ENCODE data around the gene HIBADH. TPM values are rescaled to one million over a fixed set of nuclear protein-coding genes. Genes with fewer than 3 reads are reported as not detected.
A peak's percentile ranks its signal among the peaks of the same experiment; 100 is the strongest.

Gene HIBADH
- total RNA-seq, 1 experiment from 2014 or later = 51.5 TPM

- Mint-ChIP-seq H3K27ac (ENCODE audit: low read depth, unreplicated experiment) (no peak overlapping the region), H3K36me3 (ENCODE audit: insufficient read depth, unreplicated experiment) (no peaks in the 10 kb centered on the region), H3K4me3 (ENCODE audit: unreplicated experiment) (no peak overlapping the region), H3K9me3 (ENCODE audit: unreplicated experiment) (no peaks in the 10 kb centered on the region), H3K27me3 (ENCODE audit: insufficient read depth, unreplicated experiment) (no peaks in the 10 kb centered on the region), H3K4me1 (ENCODE audit: insufficient read depth, unreplicated experiment) (peaks cover 11% of the 10 kb centered on the region)
- intact Hi-C loops (cut with micrococcal nuclease) = no loop called here
- ChIA-PET CTCF (interaction anchor here (2.1 to 2.4 kb wide), 2 partner anchors 57 to 340 kb away, joined by 9 to 12 read pairs; no protein-coding TSS in a partner anchor), POLR2A (no interaction called here)
- TF ChIP-seq CTCF (IDR thresholded peaks at IDR 0.05; ENCODE audit: unreplicated experiment) = no peak
- no TSS peak for BruUV-seq (replicated peaks)
- DNase-seq (ENCODE audit: unreplicated experiment) = no peak
Measured at GRCh38 chr7:27549606-27550005, 113.1 kb downstream of the HIBADH start.

- ChIA-PET POLR2A (interaction anchor here (0.6 kb wide), 1 partner anchor 22 kb away, joined by 4 read pairs; no protein-coding TSS in a partner anchor), CTCF (interaction anchor here (0.5 kb wide), 1 partner anchor 208 kb away, joined by 3 read pairs; no protein-coding TSS in a partner anchor)
- H3K4me1 Mint-ChIP-seq (ENCODE audit: insufficient read depth, unreplicated experiment) = peaks cover 11% of the 10 kb centered on the region
- no peak for DNase-seq (ENCODE audit: unreplicated experiment)
- H3K27ac Mint-ChIP-seq (ENCODE audit: low read depth, unreplicated experiment) = no peak overlapping the region
- no peaks in the 10 kb centered on the region for H3K27me3 Mint-ChIP-seq (ENCODE audit: insufficient read depth, unreplicated experiment)
- no peak for TF ChIP-seq CTCF (IDR thresholded peaks at IDR 0.05; ENCODE audit: unreplicated experiment)
- H3K9me3 Mint-ChIP-seq (ENCODE audit: unreplicated experiment) = no peaks in the 10 kb centered on the region
- no TSS peak for BruUV-seq (replicated peaks)
- intact Hi-C loops (cut with micrococcal nuclease) = no loop called here
- H3K36me3 Mint-ChIP-seq (ENCODE audit: insufficient read depth, unreplicated experiment) = no peaks in the 10 kb centered on the region
- no peak overlapping the region for H3K4me3 Mint-ChIP-seq (ENCODE audit: unreplicated experiment)
Measured at GRCh38 chr7:27548304-27548703, 114.4 kb downstream of the HIBADH start.

GRCh38 chr7:27547401-27547800, 115.3 kb downstream of the HIBADH start:
- no peak overlapping the region for H3K4me3 Mint-ChIP-seq (ENCODE audit: unreplicated experiment)
- H3K4me1 Mint-ChIP-seq (ENCODE audit: insufficient read depth, unreplicated experiment) = peaks cover 11% of the 10 kb centered on the region
- H3K27ac Mint-ChIP-seq (ENCODE audit: low read depth, unreplicated experiment) = no peak overlapping the region
- no peak for DNase-seq (ENCODE audit: unreplicated experiment)
- intact Hi-C loops (cut with micrococcal nuclease) = no loop called here
- BruUV-seq (replicated peaks) = no TSS peak
- H3K27me3 Mint-ChIP-seq (ENCODE audit: insufficient read depth, unreplicated experiment) = no peaks in the 10 kb centered on the region
- no peak for TF ChIP-seq CTCF (IDR thresholded peaks at IDR 0.05; ENCODE audit: unreplicated experiment)
- H3K36me3 Mint-ChIP-seq (ENCODE audit: insufficient read depth, unreplicated experiment) = peaks cover 6% of the 10 kb centered on the region
- H3K9me3 Mint-ChIP-seq (ENCODE audit: unreplicated experiment) = no peaks in the 10 kb centered on the region
- ChIA-PET POLR2A (interaction anchor here (0.5 to 0.6 kb wide), 3 partner anchors 12 to 91 kb away, joined by 3 read pairs; no protein-coding TSS in a partner anchor), CTCF (interaction anchor here (1.2 kb wide), 1 partner anchor 336 kb away, joined by 3 read pairs; no protein-coding TSS in a partner anchor)

- intact Hi-C loops (cut with micrococcal nuclease) = no loop called here
- Mint-ChIP-seq H3K9me3 (ENCODE audit: unreplicated experiment) (no peaks in the 10 kb centered on the region), H3K4me3 (ENCODE audit: unreplicated experiment) (no peak overlapping the region), H3K36me3 (ENCODE audit: insufficient read depth, unreplicated experiment) (peaks cover 14% of the 10 kb centered on the region), H3K4me1 (ENCODE audit: insufficient read depth, unreplicated experiment) (peaks cover 11% of the 10 kb centered on the region), H3K27ac (ENCODE audit: low read depth, unreplicated experiment) (no peak overlapping the region), H3K27me3 (ENCODE audit: insufficient read depth, unreplicated experiment) (no peaks in the 10 kb centered on the region)
- DNase-seq (ENCODE audit: unreplicated experiment) = peak; percentile 28
- ChIA-PET CTCF (interaction anchor here (0.7 to 1.2 kb wide), 3 partner anchors 16 to 541 kb away, joined by 3 to 5 read pairs (median 3); no protein-coding TSS in a partner anchor), POLR2A (interaction anchor here (0.5 kb wide), 1 partner anchor 14 kb away, joined by 3 read pairs; no protein-coding TSS in a partner anchor)
- no TSS peak for BruUV-seq (replicated peaks)
- TF ChIP-seq CTCF (IDR thresholded peaks at IDR 0.05; ENCODE audit: unreplicated experiment) = no peak
Measured at GRCh38 chr7:27546610-27547009, 116.1 kb downstream of the HIBADH start.
